Activated CD4-positive, alpha-beta T cell treated with anti-CD3 and anti-CD28 coated beads, Interleukin-2, Interleukin-4, amounts not matched to agents 100 ng/mL and 50 ng/mL, durations not matched to agents 16 hours and 8 hours (primary cell): ENCODE measurements around the gene ZNF687.

ENCODE experiments used
- DNase-seq: peaks from one replicate; pipeline ENCODE4 v3.0.0-alpha.2; 2020; ENCODE audit warnings: low spot score

Gene ZNF687

GRCh38 chr1:151282883-151283725 lies 1.0 kb downstream of the ZNF687 start:
- DNase-seq: peak; percentile 11

GRCh38 chr1:151284013-151284577 lies 2.0 kb downstream of the ZNF687 start:
- DNase-seq: no peak

- DNase-seq: no peak
These were observed 4.7 kb downstream of the ZNF687 start for GRCh38 chr1:151286619-151287340.

- DNase-seq: no peak
These were observed 5.2 kb downstream of the ZNF687 start for GRCh38 chr1:151287341-151287699.

- no peak for DNase-seq
These were observed 5.8 kb downstream of the ZNF687 start for GRCh38 chr1:151287767-151288500.

- no peak for DNase-seq
These were observed 6.4 kb downstream of the ZNF687 start for GRCh38 chr1:151288502-151288901.

GRCh38 chr1:151289080-151289935 lies 7.2 kb downstream of the ZNF687 start:
- no peak for DNase-seq

- no peak for DNase-seq
These were observed 8.1 kb downstream of the ZNF687 start for GRCh38 chr1:151289991-151290708.

GRCh38 chr1:151290709-151291303 lies 8.7 kb downstream of the ZNF687 start:
- DNase-seq: no peak

- DNase-seq: no peak
These were observed 10.3 kb downstream of the ZNF687 start for GRCh38 chr1:151292207-151293030.

- no peak for DNase-seq
These were observed 11.0 kb downstream of the ZNF687 start for GRCh38 chr1:151293093-151293492.

GRCh38 chr1:151294742-151295462 lies 12.8 kb downstream of the ZNF687 start:
- no peak for DNase-seq

- no peak for DNase-seq
These were observed 27.8 kb downstream of the ZNF687 start for GRCh38 chr1:151309811-151310323.

GRCh38 chr1:151311011-151311410 lies 28.9 kb downstream of the ZNF687 start:
- no peak for DNase-seq

GRCh38 chr1:151311589-151312331 lies 29.7 kb downstream of the ZNF687 start:
- peak; percentile 93 for DNase-seq

GRCh38 chr1:151312411-151312810 lies 30.3 kb downstream of the ZNF687 start:
- no peak for DNase-seq

- DNase-seq: no peak
These were observed 30.7 kb downstream of the ZNF687 start for GRCh38 chr1:151312826-151313225.

GRCh38 chr1:151313501-151313900 lies 31.4 kb downstream of the ZNF687 start:
- DNase-seq: no peak
